ENCODE measurements around the gene SCGN.

The SCGN gene

GRCh38 chr6:25685251-25685650 is 33.2 kb downstream of the SCGN start:
- Histone ChIP-seq H3K36me3 (ENCODE audit: control insufficient read depth, insufficient read depth, low read length) (no peaks in the 10 kb centered on the region), H3K4me3 (replicated peaks; ENCODE audit: low read depth, low read length) (no peak overlapping the region), H3K27me3 (replicated peaks; ENCODE audit: control insufficient read depth, insufficient read depth, low read length) (no peaks in the 10 kb centered on the region)
- no peak for DNase-seq (ENCODE audit: extremely low read depth, insufficient read length)
- TF ChIP-seq CTCF (IDR thresholded peaks at IDR 0.05; ENCODE audit: insufficient read depth, low read length, poor library complexity, severe bottlenecking) = no peak

DNA sequence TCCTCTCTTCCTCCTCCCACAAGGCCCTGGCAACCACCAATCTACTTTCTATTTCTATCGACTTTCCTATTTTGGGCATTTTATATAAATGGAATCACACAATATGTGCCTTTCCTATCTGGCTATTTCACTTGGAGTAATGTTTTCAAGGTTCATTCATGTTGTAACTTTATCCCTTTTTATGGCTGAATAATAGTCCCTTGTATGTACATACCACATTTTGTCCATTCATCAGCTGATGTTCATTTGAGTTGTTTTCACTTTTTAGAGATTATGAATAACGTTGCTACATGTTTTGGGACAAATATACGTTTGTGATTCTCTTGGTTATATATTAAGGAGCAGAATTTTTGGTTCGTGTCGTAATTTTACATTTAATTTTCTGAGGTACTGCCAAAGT is 33.9 kb downstream of the SCGN start:
- no peak overlapping the region for H3K4me3 ChIP-seq (replicated peaks; ENCODE audit: low read depth, low read length)
- no peak for DNase-seq (ENCODE audit: extremely low read depth, insufficient read length)
- H3K36me3 ChIP-seq (ENCODE audit: control insufficient read depth, insufficient read depth, low read length) = no peaks in the 10 kb centered on the region
- TF ChIP-seq CTCF (IDR thresholded peaks at IDR 0.05; ENCODE audit: insufficient read depth, low read length, poor library complexity, severe bottlenecking) = no peak
- H3K27me3 ChIP-seq (replicated peaks; ENCODE audit: control insufficient read depth, insufficient read depth, low read length) = no peaks in the 10 kb centered on the region

DNA sequence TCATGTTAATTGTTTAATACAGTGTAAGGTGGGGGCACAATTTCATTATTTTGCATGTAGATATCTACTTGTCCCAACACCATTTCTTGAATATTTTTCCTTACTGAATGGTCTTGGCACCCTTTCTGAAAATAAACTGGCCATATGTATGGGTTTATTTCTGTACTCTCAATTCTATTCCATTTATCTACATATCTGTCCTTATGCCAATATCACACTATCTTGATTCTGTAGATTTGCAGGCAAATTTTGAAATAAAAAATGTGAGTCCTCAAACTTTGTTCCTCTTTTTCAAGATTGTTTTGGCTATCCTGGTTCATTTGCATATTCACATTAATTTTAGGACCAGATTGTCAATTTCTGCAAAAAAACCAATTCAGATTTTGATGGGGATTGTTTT is 34.8 kb downstream of the SCGN start:
- no peak for DNase-seq (ENCODE audit: extremely low read depth, insufficient read length)
- no peaks in the 10 kb centered on the region for H3K27me3 ChIP-seq (replicated peaks; ENCODE audit: control insufficient read depth, insufficient read depth, low read length)
- H3K36me3 ChIP-seq (ENCODE audit: control insufficient read depth, insufficient read depth, low read length) = no peaks in the 10 kb centered on the region
- no peak for TF ChIP-seq CTCF (IDR thresholded peaks at IDR 0.05; ENCODE audit: insufficient read depth, low read length, poor library complexity, severe bottlenecking)
- no peak overlapping the region for H3K4me3 ChIP-seq (replicated peaks; ENCODE audit: low read depth, low read length)

DNA sequence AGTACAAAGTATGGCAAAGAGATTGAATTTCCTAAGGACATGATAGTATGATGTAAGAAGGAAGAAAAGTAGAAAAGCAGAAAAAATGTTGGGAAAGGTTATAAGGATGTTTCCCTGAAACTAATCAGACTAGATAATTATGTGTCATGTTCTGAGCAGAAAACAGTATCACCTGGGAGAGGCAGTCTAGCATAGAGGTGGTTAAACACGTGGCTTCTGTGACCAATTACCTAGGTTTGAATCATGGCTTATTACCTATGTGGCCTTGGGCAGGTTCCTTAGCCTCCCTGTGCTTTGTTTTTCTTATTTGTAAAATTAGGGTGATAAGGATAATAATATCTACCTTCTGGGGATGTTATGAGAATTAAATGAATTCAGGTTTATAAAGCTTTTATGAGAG is 38.0 kb downstream of the SCGN start:
- Histone ChIP-seq H3K4me3 (replicated peaks; ENCODE audit: low read depth, low read length) (no peak overlapping the region), H3K27me3 (replicated peaks; ENCODE audit: control insufficient read depth, insufficient read depth, low read length) (no peaks in the 10 kb centered on the region; the same call in 1 of the 2 replicates), H3K36me3 (ENCODE audit: control insufficient read depth, insufficient read depth, low read length) (no peaks in the 10 kb centered on the region)
- DNase-seq (ENCODE audit: extremely low read depth, insufficient read length) = no peak
- TF ChIP-seq CTCF (IDR thresholded peaks at IDR 0.05; ENCODE audit: insufficient read depth, low read length, poor library complexity, severe bottlenecking) = no peak

DNA sequence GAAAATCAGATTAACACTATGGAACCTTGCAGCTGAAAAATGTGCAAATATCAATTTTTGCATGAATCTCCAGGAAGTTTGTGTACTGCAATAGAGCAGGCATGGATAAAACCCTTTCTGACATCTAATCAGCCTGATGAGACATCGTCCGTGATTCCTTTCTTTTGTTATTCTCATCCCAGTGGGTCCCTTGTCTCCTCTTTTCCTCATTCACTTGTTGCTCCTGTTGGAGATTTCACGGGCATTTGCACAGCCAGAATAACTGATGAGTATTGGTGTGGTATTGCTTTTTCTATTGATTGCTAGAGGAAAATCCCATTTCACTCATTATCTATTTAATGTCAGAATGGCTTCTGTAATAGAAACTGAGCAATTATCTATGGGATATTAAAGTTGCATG is 39.9 kb downstream of the SCGN start:
- TF ChIP-seq CTCF (IDR thresholded peaks at IDR 0.05; ENCODE audit: insufficient read depth, low read length, poor library complexity, severe bottlenecking) = no peak
- Histone ChIP-seq H3K27me3 (replicated peaks; ENCODE audit: control insufficient read depth, insufficient read depth, low read length) (no peaks in the 10 kb centered on the region; the same call in 1 of the 2 replicates), H3K4me3 (replicated peaks; ENCODE audit: low read depth, low read length) (no peak overlapping the region)

DNA sequence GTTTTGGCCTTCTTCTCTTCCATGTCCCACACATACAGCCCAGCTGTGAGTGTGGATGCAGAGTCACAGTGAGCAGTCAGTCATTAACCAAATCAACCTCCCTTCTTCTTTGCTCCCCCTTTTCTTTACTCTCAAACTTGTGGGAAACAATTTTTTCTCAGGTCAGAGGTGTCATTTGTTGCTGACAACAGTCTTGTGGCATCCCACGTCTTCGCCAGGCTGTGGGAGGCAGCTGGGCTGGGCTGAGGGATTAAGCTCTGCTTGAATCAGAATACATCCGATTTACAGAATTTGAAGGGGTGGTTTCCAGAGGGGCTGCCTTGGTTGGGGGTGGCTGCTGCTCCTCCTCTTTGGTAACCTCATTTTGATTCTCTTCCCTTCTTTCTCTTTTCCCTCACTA is 40.5 kb downstream of the SCGN start:
- H3K27me3 ChIP-seq (replicated peaks; ENCODE audit: control insufficient read depth, insufficient read depth, low read length) = no peaks in the 10 kb centered on the region; the same call in 1 of the 2 replicates

More for the DNA sequence above, 39.9 kb downstream of the SCGN start:
- no peaks in the 10 kb centered on the region for H3K36me3 ChIP-seq (ENCODE audit: control insufficient read depth, insufficient read depth, low read length)
- DNase-seq (ENCODE audit: extremely low read depth, insufficient read length) = no peak

More for the DNA sequence above, 40.5 kb downstream of the SCGN start:
- no peak for TF ChIP-seq CTCF (IDR thresholded peaks at IDR 0.05; ENCODE audit: insufficient read depth, low read length, poor library complexity, severe bottlenecking)
- H3K4me3 ChIP-seq (replicated peaks; ENCODE audit: low read depth, low read length) = no peak overlapping the region
- H3K36me3 ChIP-seq (ENCODE audit: control insufficient read depth, insufficient read depth, low read length) = no peaks in the 10 kb centered on the region
- no peak for DNase-seq (ENCODE audit: extremely low read depth, insufficient read length)

All from GM06990 (cell line).